Measurements from ENCODE around the gene ZDHHC9.

ZDHHC9 gene

GRCh38 chrX:129798456-129798855 is 45.2 kb downstream of the ZDHHC9 start:
- Histone ChIP-seq H3K79me2 (ENCODE audit: insufficient read depth, low read length) (no peaks in the 10 kb centered on the region), H3K9me3 (ENCODE audit: insufficient read depth, low read length) (no peaks in the 10 kb centered on the region), H3K4me3 (ENCODE audit: insufficient read depth, low read length, poor library complexity, severe bottlenecking) (no peak overlapping the region), H2AFZ (ENCODE audit: low read depth, low read length, severe bottlenecking) (no peak overlapping the region), H3K9ac (ENCODE audit: low read length) (no peak overlapping the region), H3K27me3 (ENCODE audit: low read length) (no peaks in the 10 kb centered on the region), H3F3A (ENCODE audit: insufficient read depth) (peaks cover 35% of the 10 kb centered on the region), H3K4me2 (ENCODE audit: low read depth, low read length, poor library complexity, severe bottlenecking) (no peak overlapping the region), H3K9me2 (replicated peaks; ENCODE audit: insufficient read depth, low read length) (no peaks in the 10 kb centered on the region), H4K20me1 (ENCODE audit: low read depth, low read length) (no peaks in the 10 kb centered on the region), H3K36me3 (ENCODE audit: low read length) (no peaks in the 10 kb centered on the region), H3K27ac (ENCODE audit: low read depth, low read length) (no peak overlapping the region)
- no peak for TF ChIP-seq EZH2phosphoT487 (conservative IDR thresholded peaks at IDR 0.05; ENCODE audit: low read length)
- no peak for TF ChIP-seq CTCF (IDR thresholded peaks at IDR 0.05; ENCODE audit: insufficient read depth, low read length, poor library complexity, severe bottlenecking)

- no peaks in the 10 kb centered on the region for H3K36me3 ChIP-seq (ENCODE audit: low read length)
- H2AFZ ChIP-seq (ENCODE audit: low read depth, low read length, severe bottlenecking) = no peak overlapping the region
- no peak overlapping the region for H3K27ac ChIP-seq (ENCODE audit: low read depth, low read length)
- TF ChIP-seq EZH2phosphoT487 (conservative IDR thresholded peaks at IDR 0.05; ENCODE audit: low read length) (no peak), CTCF (IDR thresholded peaks at IDR 0.05; ENCODE audit: insufficient read depth, low read length, poor library complexity, severe bottlenecking) (no peak)
- H3K9me2 ChIP-seq (replicated peaks; ENCODE audit: insufficient read depth, low read length) = no peaks in the 10 kb centered on the region
- no peaks in the 10 kb centered on the region for H3K9me3 ChIP-seq (ENCODE audit: insufficient read depth, low read length)
- peaks cover 35% of the 10 kb centered on the region for H3F3A ChIP-seq (ENCODE audit: insufficient read depth)
- H3K79me2 ChIP-seq (ENCODE audit: insufficient read depth, low read length) = no peaks in the 10 kb centered on the region
- H3K27me3 ChIP-seq (ENCODE audit: low read length) = no peaks in the 10 kb centered on the region
- no peak overlapping the region for H3K4me3 ChIP-seq (ENCODE audit: insufficient read depth, low read length, poor library complexity, severe bottlenecking)
- no peak overlapping the region for H3K4me2 ChIP-seq (ENCODE audit: low read depth, low read length, poor library complexity, severe bottlenecking)
- H3K9ac ChIP-seq (ENCODE audit: low read length) = no peak overlapping the region
- no peaks in the 10 kb centered on the region for H4K20me1 ChIP-seq (ENCODE audit: low read depth, low read length)
Measured at GRCh38 chrX:129797251-129797906, 46.3 kb downstream of the ZDHHC9 start.

- no peak overlapping the region for H3K9ac ChIP-seq (ENCODE audit: low read length)
- no peaks in the 10 kb centered on the region for H3K36me3 ChIP-seq (ENCODE audit: low read length)
- no peak overlapping the region for H3K4me2 ChIP-seq (ENCODE audit: low read depth, low read length, poor library complexity, severe bottlenecking)
- no peaks in the 10 kb centered on the region for H3K9me3 ChIP-seq (ENCODE audit: insufficient read depth, low read length)
- H2AFZ ChIP-seq (ENCODE audit: low read depth, low read length, severe bottlenecking) = no peak overlapping the region
- H3K27ac ChIP-seq (ENCODE audit: low read depth, low read length) = no peak overlapping the region
- no peak overlapping the region for H3K4me3 ChIP-seq (ENCODE audit: insufficient read depth, low read length, poor library complexity, severe bottlenecking)
- H3K27me3 ChIP-seq (ENCODE audit: low read length) = no peaks in the 10 kb centered on the region
- TF ChIP-seq EZH2phosphoT487 (conservative IDR thresholded peaks at IDR 0.05; ENCODE audit: low read length) = no peak
- no peak for TF ChIP-seq CTCF (IDR thresholded peaks at IDR 0.05; ENCODE audit: insufficient read depth, low read length, poor library complexity, severe bottlenecking)
- H3F3A ChIP-seq (ENCODE audit: insufficient read depth) = peaks cover 35% of the 10 kb centered on the region
- H4K20me1 ChIP-seq (ENCODE audit: low read depth, low read length) = no peaks in the 10 kb centered on the region
- H3K9me2 ChIP-seq (replicated peaks; ENCODE audit: insufficient read depth, low read length) = no peaks in the 10 kb centered on the region
- no peaks in the 10 kb centered on the region for H3K79me2 ChIP-seq (ENCODE audit: insufficient read depth, low read length)
Measured at GRCh38 chrX:129795584-129795983, 48.1 kb downstream of the ZDHHC9 start.
